Stimulated activated CD4-positive, alpha-beta T cell treated with anti-CD3 and anti-CD28 coated beads, Interleukin-1b, Interleukin-23, amount 100 ng/mL, for 4 hours (primary cell): ENCODE results near the gene TCTA.

ENCODE experiments used
- DNase-seq, 2 donors: peaks; one replicate each; pipeline ENCODE4 v3.0.0-alpha.2; 2020; ENCODE audit warnings: low read depth in 2 of 2

TCTA gene

DNA sequence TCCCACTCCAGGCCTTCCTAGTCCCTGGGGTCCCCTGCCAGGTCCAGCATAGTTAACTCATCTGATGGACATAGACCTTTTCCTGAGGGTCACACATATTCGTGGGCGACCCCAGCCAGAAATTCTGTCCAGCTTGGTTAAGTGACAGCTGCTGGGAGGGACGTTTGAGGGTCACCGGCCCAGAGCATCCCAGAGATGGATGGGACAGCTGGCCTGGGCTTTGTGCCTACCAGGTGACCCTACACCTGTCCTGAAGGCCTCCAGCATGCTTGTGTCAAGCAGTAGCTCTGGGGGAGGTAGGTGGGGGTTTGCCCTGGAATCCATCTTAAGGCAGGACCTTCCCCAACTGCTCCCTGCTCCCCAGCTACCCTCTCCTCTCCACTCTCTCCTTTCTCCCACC, 48.7 kb downstream of the TCTA start:
- no peak for DNase-seq

DNA sequence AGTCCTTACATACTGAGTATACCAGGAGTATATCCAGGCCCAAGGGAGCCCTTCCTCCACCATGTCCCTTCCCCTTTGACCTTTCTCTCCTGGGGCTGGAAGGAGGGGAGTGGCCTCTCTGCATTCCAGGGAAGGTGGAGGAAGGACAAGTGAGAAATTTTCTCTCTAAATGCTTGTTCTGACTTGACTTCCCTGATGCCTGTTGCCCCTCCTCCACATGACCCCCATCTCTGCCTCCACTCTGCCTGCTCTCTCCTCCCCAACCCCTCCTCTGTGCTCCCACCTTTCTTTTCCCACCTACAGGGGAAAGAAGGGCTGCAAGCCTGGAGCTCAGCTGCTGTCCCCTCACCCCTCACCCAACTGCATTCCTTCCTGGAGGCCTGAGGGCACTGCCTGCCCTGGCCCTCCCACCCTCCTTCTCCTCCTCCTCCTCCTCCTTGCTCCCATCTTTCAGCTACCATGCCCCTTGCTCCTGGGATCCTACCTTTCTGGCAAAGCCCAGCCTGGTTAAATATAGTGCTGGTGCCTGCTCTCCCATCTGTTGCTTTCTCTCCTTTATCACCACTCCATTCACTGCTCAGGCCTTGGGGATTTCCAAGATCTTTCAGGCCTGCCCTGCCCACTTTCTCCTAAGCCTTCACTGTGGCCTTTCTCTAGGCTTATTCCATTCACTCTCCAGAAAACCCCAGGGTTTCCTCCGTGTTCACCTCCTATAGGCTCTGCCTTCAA, 49.4 kb downstream of the TCTA start:
- DNase-seq, result no peak

DNA sequence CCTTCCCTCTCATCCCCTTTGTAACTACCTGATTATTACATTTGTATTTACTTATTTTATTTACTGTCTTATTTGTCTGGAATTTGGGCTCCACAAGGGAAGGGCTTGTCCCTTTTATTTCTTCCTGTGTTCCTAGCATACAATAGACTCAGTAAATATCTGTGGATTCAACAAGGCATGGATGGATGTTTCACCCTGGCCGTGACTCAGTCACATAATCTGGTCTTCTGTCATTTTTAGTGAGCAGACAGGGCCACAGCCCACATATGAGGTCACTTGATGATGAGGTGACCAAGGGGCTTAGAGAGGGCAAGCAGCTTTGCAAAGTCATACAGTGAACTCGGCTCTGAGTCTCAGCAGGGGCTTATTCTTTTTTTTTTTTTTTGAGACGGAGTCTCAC, 50.0 kb downstream of the TCTA start:
- no peak for DNase-seq

DNA sequence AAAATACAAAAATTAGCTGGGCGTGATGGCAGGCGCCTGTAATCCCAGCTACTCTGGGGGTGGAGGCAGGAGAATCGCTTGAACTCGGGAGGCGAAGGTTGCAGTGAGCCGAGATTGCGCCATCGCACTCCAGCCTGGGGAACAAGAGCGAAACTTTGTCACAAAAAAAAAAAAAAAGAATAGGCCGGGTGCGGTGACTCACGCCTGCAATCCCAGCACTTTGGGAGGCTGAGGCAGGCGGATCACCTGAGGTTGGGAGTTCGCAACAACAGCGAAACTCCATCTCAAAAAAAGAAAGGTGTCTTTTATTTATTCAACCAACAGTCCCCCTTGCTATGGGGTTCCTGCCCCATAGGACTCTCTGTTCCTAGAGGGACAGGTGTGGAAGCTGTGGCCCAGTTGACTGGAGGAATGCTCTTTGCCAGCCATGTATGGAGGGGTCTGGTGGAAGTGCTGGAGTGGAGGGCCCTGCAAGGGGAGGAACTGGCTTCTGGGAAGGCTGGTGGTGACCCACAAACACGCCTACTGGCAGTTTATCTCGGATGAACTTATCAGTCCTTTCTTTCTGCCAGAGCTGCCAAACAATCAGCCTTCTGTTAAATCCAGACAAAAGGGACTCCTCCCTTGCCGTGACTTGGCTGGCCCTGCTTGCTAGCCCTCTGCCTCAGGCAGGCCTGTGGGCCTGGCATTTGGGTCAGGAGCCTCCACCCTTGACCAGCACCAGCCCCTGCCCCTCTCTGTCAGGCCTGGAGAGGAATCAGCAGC, 53.2 kb downstream of the TCTA start:
- no peak for DNase-seq
